Ramos (cell line): ENCODE results near the gene SMURF1.
"Not testable (repeated sequence)": the region's sequence is repeated elsewhere in the genome, so short reads cannot be mapped to it uniquely, and the experiment has no call there.

ENCODE experiments used
- in situ Hi-C: fragments of 300-500 bp; cut with MboI; formaldehyde crosslinking; loops from one replicate; pipeline ENCODE4 v1.14.3; 2022; ENCODE audit warnings: low sequenced_read_pairs; ENCODE audit not compliant: unreplicated experiment

Gene SMURF1

DNA sequence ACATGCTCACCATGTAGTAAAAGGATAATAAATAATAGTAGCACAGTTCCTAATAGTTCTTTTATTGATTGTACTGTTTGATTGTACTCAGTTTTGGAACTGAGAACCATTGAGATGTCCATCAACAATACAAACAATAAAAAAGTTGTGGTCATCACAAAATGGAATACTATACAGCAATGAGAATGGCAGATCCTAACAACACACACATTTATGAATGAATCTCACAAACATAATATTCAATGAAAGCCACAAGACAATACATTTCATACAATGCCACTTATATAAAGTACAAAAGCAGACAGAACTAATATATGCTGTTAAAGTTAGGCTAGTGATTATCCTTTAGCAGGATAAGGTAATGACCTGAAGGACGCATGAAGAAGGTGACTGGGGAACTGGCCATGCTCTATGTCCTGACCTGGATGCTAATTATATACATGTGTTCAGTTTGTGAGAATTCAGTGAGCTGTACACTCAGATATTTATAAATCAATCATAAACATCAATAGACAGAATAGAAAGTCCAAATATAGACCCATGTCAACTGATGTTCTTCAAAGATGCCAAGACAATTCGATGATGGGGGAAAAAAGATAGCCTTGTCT, 70.0 kb downstream of the SMURF1 start:
- in situ Hi-C loops = no loop called here

DNA sequence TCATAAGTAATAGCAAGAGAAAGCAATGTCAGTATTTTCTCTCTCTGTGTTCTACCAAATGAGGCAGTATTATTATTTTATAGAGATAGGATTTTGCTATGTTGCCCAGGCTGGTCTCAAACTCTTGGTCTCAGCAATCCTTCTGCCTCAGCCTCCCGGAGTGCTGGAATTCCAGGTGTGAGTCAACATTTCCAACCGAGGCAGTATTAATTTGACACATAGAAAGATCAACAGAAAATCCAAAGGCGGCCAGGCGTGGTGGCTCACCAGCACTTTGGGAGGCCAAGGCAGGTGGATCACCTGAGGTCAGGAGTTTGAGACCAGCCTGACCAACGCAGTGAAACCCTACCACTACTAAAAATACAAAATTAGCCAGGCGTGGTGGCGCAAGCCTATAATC, 71.8 kb downstream of the SMURF1 start:
- in situ Hi-C loops = no loop called here

DNA sequence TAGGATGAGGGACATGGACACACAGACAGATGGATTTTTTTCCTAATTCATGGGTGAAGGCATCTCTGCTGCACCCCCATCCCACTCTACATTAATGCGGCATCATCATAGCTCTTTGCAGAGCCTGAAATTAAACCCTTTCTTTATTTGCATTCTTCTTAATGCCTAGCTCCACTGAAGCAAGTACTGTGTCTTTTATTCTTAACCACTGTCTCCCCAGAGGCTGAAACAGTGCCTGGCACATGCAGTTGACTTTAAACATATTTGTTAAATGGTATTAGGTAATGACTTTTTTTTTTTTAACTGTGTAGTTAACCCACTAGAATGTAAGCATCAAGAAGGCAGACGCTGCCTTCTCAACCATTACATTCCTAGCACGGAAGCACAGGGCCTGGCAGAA, 73.5 kb downstream of the SMURF1 start:
- in situ Hi-C loops = no loop called here

DNA sequence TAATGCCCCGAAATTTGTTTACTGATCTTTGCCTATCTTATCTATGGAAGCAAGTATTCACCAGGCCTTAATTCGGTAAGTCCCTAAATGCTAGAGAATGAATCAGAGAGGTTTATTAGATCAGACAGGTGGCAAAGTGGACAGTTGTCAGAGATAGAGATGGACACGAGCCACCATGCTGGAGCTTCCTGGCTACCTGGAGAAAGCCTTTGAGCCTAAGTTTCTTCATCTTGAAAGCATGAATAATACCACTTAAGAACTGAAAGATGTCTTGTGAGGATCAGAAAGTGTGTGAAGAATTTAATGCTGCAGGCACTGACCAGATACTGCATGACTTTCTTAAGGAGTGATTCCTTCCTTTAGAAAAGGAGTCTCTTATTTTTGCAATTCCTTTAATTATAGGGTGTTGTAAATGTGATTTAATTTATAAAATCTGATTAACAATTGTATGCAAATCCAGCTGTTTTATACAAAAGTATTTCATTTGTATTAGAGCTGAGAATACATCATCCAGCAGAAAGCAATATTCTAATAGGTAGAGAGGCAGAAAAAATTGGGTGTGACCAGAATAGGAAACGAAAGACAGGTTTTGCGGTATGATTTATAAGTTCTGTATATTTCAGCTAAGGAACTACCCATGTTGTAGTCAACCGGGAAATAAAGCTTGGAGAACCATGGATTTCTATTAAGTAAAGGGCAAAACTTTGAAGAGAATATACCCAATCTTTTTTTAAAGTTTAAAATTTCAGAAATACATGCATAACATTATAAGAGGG, 82.7 kb downstream of the SMURF1 start:
- in situ Hi-C loops = no loop called here

- in situ Hi-C loops = no loop called here
Observed at GRCh38 chr7:99054781-99055180, 89.1 kb downstream of the SMURF1 start.

- in situ Hi-C loops = no loop called here
Observed at GRCh38 chr7:99050971-99051370, 92.9 kb downstream of the SMURF1 start.

GRCh38 chr7:99047526-99048077, 96.3 kb downstream of the SMURF1 start:
- in situ Hi-C loops = no loop called here

DNA sequence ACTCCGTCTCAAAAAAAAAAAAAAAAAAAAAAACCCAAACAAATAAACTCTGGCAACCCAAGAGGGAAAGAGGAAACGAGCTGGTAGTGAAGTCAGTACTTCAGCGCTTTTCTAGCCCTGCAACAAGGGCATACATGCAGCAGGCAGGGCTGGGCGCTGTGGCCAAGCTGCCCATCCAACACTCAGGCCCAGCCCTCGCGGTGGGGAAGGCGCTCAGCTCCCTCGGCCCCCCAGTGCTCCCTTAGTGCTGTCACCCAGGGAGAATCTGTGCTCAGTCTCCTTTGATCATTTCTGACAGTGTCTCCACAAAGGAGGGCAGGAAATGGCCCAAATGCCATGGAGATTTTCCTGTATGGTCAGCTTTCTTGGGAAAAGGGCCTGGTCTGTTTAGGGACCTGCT, 97.2 kb downstream of the SMURF1 start:
- in situ Hi-C loops = no loop called here

DNA sequence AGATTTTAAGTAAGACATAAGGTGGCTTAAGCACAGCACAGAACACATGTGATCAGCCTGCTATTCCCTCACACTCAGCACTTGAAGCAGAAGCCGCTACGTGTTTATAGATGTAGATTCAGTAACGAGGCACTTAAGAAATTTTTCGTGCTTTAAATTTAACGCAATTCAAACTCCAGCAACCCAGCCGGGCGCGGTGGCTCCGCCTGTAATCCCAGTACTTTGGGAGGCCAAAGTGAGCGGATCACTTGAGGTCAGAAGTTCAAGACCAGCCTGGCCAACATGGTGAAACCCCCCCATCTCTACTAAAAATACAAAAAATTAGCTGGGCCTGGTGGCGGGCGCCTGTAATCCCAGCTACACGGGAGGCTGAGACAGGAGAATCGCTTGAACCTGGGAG, 97.6 kb downstream of the SMURF1 start:
- in situ Hi-C loops = not testable (repeated sequence)

DNA sequence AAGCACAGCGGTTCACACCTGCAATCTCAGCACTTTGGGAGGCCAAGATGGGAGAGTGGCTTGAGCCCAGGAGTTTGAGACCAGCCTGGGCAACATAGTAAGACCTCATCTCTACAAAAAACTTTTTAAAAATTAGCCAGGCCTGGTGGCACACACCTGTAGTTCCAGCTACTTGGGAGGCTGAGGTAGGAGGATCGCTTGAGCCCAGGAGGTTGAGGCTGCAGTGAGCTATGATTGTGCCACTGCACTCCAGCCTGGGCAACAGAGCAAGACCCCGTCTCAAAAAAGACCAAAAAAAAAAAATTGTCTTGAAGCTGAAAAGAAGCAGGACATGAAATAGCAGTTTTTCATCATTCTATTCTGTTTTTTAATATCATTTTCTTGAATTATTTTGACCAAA, 99.0 kb downstream of the SMURF1 start:
- in situ Hi-C loops = loop anchor here (5.0 kb wide), 1 partner anchor 262 kb away; no protein-coding TSS in a partner anchor

GRCh38 chr7:99042957-99043356, 101.0 kb downstream of the SMURF1 start:
- in situ Hi-C loops = loop anchor here (5.0 kb wide), 1 partner anchor 264 kb away; no protein-coding TSS in a partner anchor

GRCh38 chr7:99041526-99041925, 102.4 kb downstream of the SMURF1 start:
- in situ Hi-C loops = loop anchor here (5.0 kb wide), 1 partner anchor 266 kb away; no protein-coding TSS in a partner anchor

DNA sequence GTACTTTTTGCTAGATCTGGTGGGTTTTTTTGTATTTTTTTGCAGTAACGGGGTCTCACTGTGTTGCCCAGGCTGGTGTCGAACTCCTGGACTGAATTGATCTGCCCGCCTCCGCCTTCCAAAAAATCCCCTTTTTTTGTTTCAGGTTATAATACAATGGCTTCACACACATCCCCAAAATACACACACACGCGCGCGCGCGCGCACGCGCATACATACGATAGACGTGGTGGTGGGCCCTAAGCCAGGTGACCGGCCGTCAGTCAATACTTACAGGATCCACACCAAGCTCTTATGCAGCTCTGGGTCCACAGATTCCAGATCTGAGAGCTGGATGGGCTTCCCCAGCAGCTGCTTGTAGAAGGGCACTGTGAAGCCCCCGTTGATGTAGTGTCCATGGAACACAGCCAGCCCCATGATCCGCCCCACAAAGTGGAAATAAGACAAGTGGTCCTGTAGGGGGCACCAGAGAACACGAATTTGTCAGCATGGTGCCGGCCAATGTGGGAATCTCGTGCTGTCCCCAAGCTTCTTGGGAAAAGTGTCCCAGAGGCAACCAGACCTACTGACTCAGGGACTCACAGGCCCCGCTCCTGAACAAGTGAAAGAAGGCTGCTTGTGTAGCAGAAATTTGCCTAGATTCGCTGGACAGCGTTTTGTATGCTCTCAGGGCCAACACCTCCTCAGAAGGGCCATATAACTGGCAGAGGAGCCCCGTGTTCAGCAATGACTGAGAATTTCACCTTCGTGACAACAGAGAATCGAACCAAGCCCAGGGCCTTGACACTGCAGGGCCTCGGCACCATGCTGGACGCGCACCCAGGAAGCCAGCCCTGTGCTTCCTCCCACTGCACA, 103.6 kb downstream of the SMURF1 start:
- in situ Hi-C loops = loop anchor here (5.0 kb wide), 1 partner anchor 267 kb away; no protein-coding TSS in a partner anchor

GRCh38 chr7:99039384-99039891, 104.5 kb downstream of the SMURF1 start:
- in situ Hi-C loops = no loop called here

GRCh38 chr7:99038086-99038855, 105.6 kb downstream of the SMURF1 start:
- in situ Hi-C loops = no loop called here

DNA sequence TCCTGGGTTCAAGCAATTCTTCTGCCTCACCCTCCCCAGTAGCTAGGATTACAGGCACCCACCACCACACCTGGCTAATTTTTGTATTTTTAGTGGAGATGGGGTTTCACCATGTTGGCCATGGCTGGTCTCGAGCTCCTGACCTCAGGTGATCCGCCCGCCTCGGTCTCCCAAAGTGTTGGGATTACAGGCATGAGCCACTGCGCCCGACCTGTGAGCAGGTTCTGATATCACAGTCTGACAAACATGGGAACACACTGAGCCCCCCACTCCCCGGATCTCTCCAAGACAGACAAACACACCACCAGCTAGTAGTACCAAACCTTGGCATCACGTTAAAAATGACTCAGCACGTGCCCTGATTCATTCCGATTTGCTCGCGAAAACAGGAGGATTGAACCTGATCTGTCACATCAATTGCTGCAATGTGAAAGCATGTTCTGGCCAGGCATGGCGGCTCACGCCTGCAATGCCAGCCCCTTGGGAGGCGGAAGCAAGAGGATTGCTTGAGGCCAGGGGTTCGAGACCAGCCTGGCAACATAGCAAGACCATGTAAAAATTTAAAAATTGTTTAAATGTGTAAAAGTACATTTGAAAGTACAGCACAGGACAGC, 106.5 kb downstream of the SMURF1 start:
- in situ Hi-C loops = no loop called here

GRCh38 chr7:99036546-99037111, 107.3 kb downstream of the SMURF1 start:
- in situ Hi-C loops = no loop called here

- in situ Hi-C loops = no loop called here
Observed at GRCh38 chr7:99035723-99036545, 108.0 kb downstream of the SMURF1 start.
